Motor neuron (in vitro differentiated cells): ENCODE measurements around the gene BPIFB4. TPM values are rescaled to one million over a fixed set of nuclear protein-coding genes. Genes with fewer than 3 reads are reported as not detected.
"Not testable (repeated sequence)": the region's sequence is repeated elsewhere in the genome, so short reads cannot be mapped to it uniquely, and the experiment has no call there.

Experiments used
- ATAC-seq, 8 experiments: fragments of 200-7000 bp; cut with Tn5 transposase; replicated peaks in 6 of 8; 2 replicates each; pipeline ENCODE4 v1.8.0; 2021; ENCODE audit warnings: mild to moderate bottlenecking in 8 of 8, moderate library complexity in 8 of 8
- H3K27ac ChIP-seq, 2 donors: fragments of 250-450 bp; sonication (Bioruptor Pico); 2 replicates each; pipeline ENCODE4 v1.9.0; 2021; ENCODE audit warnings: antibody characterized with exemption in 2 of 2, mild to moderate bottlenecking in 2 of 2, moderate library complexity in 1 of 2
- H3K4me1 ChIP-seq, 2 donors: fragments of 250-450 bp; sonication (Bioruptor Pico); replicated peaks in 1 of 2; 2 replicates each; pipeline ENCODE4 v1.6.1; 2021; ENCODE audit warnings: antibody characterized with exemption in 2 of 2, mild to moderate bottlenecking in 2 of 2, moderate library complexity in 1 of 2
- H3K4me3 ChIP-seq, 5 donors: fragments of 250-450 bp; sonication (Bioruptor Pico); 2 replicates each; pipeline ENCODE4 v1.9.0; 2021; ENCODE audit warnings: antibody characterized with exemption in 5 of 5, mild to moderate bottlenecking in 5 of 5, moderate library complexity in 4 of 5
- WGBS, 10 experiments: fragments of 450-650 bp; shearing (Covaris generic); methylation state at CpG; one replicate each; pipeline ENCODE4 v1.0.0; 2022; 5-methylcytosine and 5-hydroxymethylcytosine counted together
- in situ Hi-C, 9 experiments: fragments of 400-800 bp; cut with MboI; loops; one replicate each; pipeline ENCODE4 v1.15.0; 2021; ENCODE audit warnings: low sequenced_read_pairs in 9 of 9, low pct_unique_long_range_greater_than_20kb in 2 of 9; ENCODE audit not compliant: unreplicated experiment in 9 of 9
- total RNA-seq, 8 experiments: library from RNA; unstranded; fragments of 300-600 nt; gene quantifications; 2 replicates each; pipeline versions ENCODE4 v1.2.3 to v1.2.4, GENCODE V29; 2022

BPIFB4 gene
- total RNA-seq, 8 experiments from 2014 or later, result 0.33 TPM; not detected in 7

GRCh38 chr20:33095902-33096584 is 16.6 kb downstream of the BPIFB4 start:
- in situ Hi-C loops, result loop anchor here in 1 of 9 experiments (10.0 kb wide), 1 partner anchor 191 kb away; no protein-coding TSS in a partner anchor
- 0 to 44% (median 26%) methylated on average over 2 to 6 of the region's 6 CpGs; no CpG with 5 or more reads in 3 of the 10 experiments for WGBS, 10 experiments
- H3K27ac ChIP-seq, H3K4me3 ChIP-seq, H3K4me1 ChIP-seq: not testable (repeated sequence)
- ATAC-seq, result peak; percentile 69 to 98 (median 89)

DNA sequence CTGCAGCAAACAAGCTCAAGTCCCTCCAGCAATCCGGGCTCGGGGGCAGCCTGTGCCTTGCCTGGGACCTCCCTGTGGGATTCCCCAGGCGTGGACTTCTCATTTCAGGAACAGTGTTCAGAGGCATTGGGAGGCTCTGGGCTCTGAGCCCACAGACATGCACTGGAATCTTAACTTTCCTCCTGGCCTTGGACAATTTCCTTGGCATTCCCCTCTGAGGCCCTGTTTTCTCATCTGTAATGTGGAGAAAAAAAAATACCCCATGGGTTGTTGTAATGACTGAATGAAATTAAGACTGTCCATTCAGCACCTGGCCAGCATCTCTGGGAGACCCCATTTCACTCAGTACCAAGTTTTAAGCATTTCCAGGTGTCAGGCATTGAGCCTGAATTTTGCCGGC is 17.6 kb downstream of the BPIFB4 start:
- H3K4me1 ChIP-seq, result no peaks in the 10 kb centered on the region
- in situ Hi-C loops, result loop anchor here in 1 of 9 experiments (10.0 kb wide), 1 partner anchor 192 kb away; no protein-coding TSS in a partner anchor
- no peak overlapping the region for H3K27ac ChIP-seq
- WGBS, 10 experiments, result 0 to 100% (median 93%) methylated on average over 1 to 4 of the region's 4 CpGs; no CpG with 5 or more reads in 5 of the 10 experiments
- ATAC-seq, result no peak
- no peak overlapping the region for H3K4me3 ChIP-seq

- no peak overlapping the region for H3K4me3 ChIP-seq
- no peak overlapping the region for H3K27ac ChIP-seq
- WGBS, 10 experiments, result 13 to 88% (median 40%) methylated on average over 1 to 7 of the region's 10 CpGs; no CpG with 5 or more reads in 1 of the 10 experiments
- H3K4me1 ChIP-seq, result peaks cover 0 to 3% of the 10 kb centered on the region in 2 donors
- peak in 4 of 8 experiments; percentile 19 to 72 (median 52) for ATAC-seq
- in situ Hi-C loops, result loop anchor here in 1 of 9 experiments (10.0 kb wide), 1 partner anchor 195 kb away; no protein-coding TSS in a partner anchor
Measured at GRCh38 chr20:33099843-33100538, 20.5 kb downstream of the BPIFB4 start.

DNA sequence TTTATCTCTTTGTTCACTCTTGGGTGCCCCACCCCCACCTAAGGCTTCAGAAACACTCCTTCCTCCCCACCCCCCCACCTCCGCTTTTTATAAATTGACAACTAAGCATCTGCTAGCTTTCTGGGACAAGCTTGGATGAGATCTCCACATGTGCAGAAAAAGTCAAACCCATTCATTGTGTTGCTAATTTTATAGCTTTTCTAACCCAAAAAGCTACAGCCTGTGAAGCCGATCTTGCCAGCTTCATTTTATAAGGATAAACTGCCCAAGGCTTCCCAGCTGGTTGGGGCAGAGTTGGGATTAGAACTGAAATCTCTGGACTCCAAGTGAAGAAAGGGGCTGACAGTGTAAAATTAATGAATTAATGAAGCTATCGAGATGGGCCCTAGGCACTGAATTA is 24.1 kb downstream of the BPIFB4 start:
- ATAC-seq, result peak in 1 of 8 experiments; percentile 26
- no peak overlapping the region for H3K27ac ChIP-seq
- 0 to 50% (median 20%) methylated on average over 1 to 2 of the region's 3 CpGs; no CpG with 5 or more reads in 3 of the 10 experiments for WGBS, 10 experiments
- in situ Hi-C loops, result no loop called here
- no peak overlapping the region for H3K4me3 ChIP-seq
- H3K4me1 ChIP-seq, result peaks cover 0 to 3% of the 10 kb centered on the region in 2 donors

- Histone ChIP-seq H3K27ac (no peak overlapping the region), H3K4me3 (no peak overlapping the region), H3K4me1 (peaks cover 0 to 3% of the 10 kb centered on the region in 2 donors)
- in situ Hi-C loops, result no loop called here
- ATAC-seq, result no peak
- WGBS, 10 experiments, result 38 to 100% (median 80%) methylated on average over 1 to 3 of the region's 3 CpGs; no CpG with 5 or more reads in 6 of the 10 experiments
Measured at GRCh38 chr20:33104336-33104735, 24.9 kb downstream of the BPIFB4 start.

DNA sequence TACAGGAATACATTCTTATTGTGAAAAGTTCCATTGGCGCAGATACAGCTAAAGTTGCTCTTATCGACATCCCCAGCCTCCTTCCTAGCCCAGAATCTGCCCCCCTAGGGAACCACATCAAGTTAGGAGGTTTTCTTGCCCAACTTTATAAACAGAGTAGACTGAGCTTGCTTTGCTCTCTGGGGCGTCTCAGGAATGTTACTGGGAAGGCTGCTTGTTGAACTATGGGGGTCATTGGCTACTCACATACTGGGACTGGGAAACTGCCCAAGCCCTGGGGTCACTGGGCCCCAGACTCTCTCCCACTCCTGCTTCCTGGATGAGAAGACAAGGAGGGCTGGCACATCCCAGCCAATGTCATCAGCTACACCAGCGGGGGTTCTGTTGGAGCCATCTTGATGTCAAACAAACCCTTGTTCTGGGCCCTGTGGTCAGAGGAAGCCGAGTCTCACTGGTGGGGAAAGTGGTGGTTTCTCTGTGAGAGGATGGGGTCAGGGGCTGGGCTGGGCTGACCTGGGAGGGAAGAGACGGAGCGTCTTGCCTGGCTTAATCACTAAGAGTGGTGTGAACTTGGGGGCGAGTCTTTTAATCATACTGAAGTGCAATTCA is 26.0 kb downstream of the BPIFB4 start:
- in situ Hi-C loops, result no loop called here
- WGBS, 10 experiments, result 20 to 100% (median 89%) methylated on average over 1 to 5 of the region's 8 CpGs; no CpG with 5 or more reads in 2 of the 10 experiments
- Histone ChIP-seq H3K4me1 (peaks cover 0 to 3% of the 10 kb centered on the region in 2 donors), H3K27ac (no peak overlapping the region), H3K4me3 (no peak overlapping the region)
- no peak for ATAC-seq

GRCh38 chr20:33106058-33106620 is 26.7 kb downstream of the BPIFB4 start:
- WGBS, 10 experiments, result 25 to 80% (median 38%) methylated on average over 1 to 4 of the region's 7 CpGs; no CpG with 5 or more reads in 1 of the 10 experiments
- H3K4me1 ChIP-seq, in situ Hi-C loops, H3K4me3 ChIP-seq, H3K27ac ChIP-seq: not testable (repeated sequence)
- peak in 2 of 8 experiments; percentile 50 to 65 for ATAC-seq

DNA sequence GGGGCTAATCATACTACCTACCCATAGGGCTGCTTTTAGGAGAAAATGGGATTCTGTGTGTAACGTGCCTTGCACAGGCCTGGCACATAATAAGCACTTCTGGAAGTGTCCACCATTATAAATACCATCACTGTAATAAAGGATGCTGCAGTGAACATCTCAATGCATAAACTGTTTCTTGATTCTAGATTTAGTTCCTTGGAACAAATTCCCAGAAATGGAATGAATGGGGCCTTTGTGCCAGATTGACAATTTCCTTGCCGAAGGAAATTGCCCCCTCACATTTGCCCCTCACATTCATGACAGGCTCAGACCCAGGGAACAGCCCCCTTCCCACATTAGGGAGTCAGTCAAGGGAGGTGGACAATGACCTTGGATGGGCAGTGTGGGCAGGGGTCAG is 29.2 kb downstream of the BPIFB4 start:
- peaks cover 0 to 2% of the 10 kb centered on the region in 2 donors for H3K4me1 ChIP-seq
- no peak for ATAC-seq
- H3K27ac ChIP-seq, result no peak overlapping the region
- H3K4me3 ChIP-seq, result no peak overlapping the region
- in situ Hi-C loops, result no loop called here
- 0 to 83% (median 38%) methylated on average over 1 of the region's 2 CpGs; no CpG with 5 or more reads in 6 of the 10 experiments for WGBS, 10 experiments

- Histone ChIP-seq H3K27ac (no peak overlapping the region), H3K4me1 (no peaks in the 10 kb centered on the region), H3K4me3 (no peak overlapping the region)
- WGBS, 10 experiments, result 27 to 94% (median 77%) methylated on average over 5 to 8 of the region's 8 CpGs
- in situ Hi-C loops, result no loop called here
- no peak for ATAC-seq
Measured at GRCh38 chr20:33110147-33110825, 30.8 kb downstream of the BPIFB4 start.

DNA sequence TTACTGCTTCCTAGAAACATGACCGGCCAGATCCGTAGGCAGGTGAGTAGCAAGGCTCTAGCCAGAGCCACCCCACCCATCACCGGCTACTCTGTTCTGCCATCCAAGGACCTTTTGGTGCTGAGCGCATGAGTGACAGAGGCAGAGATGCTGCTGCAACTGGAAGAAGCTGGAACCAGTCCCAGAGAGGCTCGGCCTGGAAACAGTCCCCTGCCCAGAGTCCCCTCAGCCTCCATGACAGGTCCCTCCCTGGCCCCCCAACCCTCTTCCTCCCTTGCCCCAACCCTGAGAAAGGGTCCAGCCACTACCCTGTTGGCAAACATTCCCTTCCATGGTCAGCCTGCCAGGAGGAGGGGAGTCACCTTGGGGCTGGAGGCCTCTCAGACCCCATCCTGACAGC is 31.9 kb downstream of the BPIFB4 start:
- Histone ChIP-seq H3K4me1 (no peaks in the 10 kb centered on the region), H3K27ac (no peak overlapping the region), H3K4me3 (no peak overlapping the region)
- ATAC-seq, result no peak
- 17 to 92% methylated on average over 1 to 2 of the region's 5 CpGs; no CpG with 5 or more reads in 8 of the 10 experiments for WGBS, 10 experiments
- in situ Hi-C loops, result no loop called here

GRCh38 chr20:33112547-33113386 is 33.3 kb downstream of the BPIFB4 start:
- no peak overlapping the region for H3K27ac ChIP-seq
- WGBS, 10 experiments, result 19 to 95% (median 66%) methylated on average over 1 to 4 of the region's 7 CpGs; no CpG with 5 or more reads in 1 of the 10 experiments
- no peak overlapping the region for H3K4me3 ChIP-seq
- no peak for ATAC-seq
- H3K4me1 ChIP-seq, result no peaks in the 10 kb centered on the region
- in situ Hi-C loops, result no loop called here
